T-helper 1 cell (primary cell): ENCODE measurements around the gene CS.
"Not testable (repeated sequence)": the region's sequence is repeated elsewhere in the genome, so short reads cannot be mapped to it uniquely, and the experiment has no call there.

Source experiments
- DNase-seq, 5 donors: peaks; one replicate each; pipeline ENCODE4 v3.0.0-alpha.2; 2012 to 2020

CS gene

GRCh38 chr12:56317675-56318074 is 17.5 kb upstream of the CS start:
- DNase-seq: no peak

- peak; percentile 82 to 95 (median 91) for DNase-seq
Observed at GRCh38 chr12:56315622-56316473, 15.7 kb upstream of the CS start, which contains the start of gene CNPY2. TSS of gene CNPY2 (minus strand) at chr12:56315988. CDS start at chr12:56315217, 771 bp downstream.

GRCh38 chr12:56315249-56315621 is 15.1 kb upstream of the CS start:
- DNase-seq: no peak

- DNase-seq: no peak
Observed at GRCh38 chr12:56311003-56311402, 10.9 kb upstream of the CS start.

GRCh38 chr12:56308714-56309113 is 8.6 kb upstream of the CS start:
- DNase-seq: no peak

GRCh38 chr12:56307221-56307965 is 7.3 kb upstream of the CS start:
- DNase-seq: no peak

- DNase-seq: no peak
Observed at GRCh38 chr12:56304872-56305590, 4.9 kb upstream of the CS start.

- DNase-seq: no peak
Observed at GRCh38 chr12:56304276-56304675, 4.1 kb upstream of the CS start.

- no peak for DNase-seq
Observed at GRCh38 chr12:56300644-56301464, 724 bp upstream of the CS start.

- peak in 4 of 5 donors; percentile 3 to 43 (median 20) for DNase-seq
Observed at GRCh38 chr12:56299308-56299852, 750 bp downstream of the CS start.

- no peak for DNase-seq
Observed at GRCh38 chr12:56298828-56299227, 1.3 kb downstream of the CS start.

GRCh38 chr12:56297400-56297799 is 2.7 kb downstream of the CS start:
- DNase-seq: no peak

- DNase-seq: no peak
Observed at GRCh38 chr12:56296295-56296694, 3.8 kb downstream of the CS start.

- no peak for DNase-seq
Observed at GRCh38 chr12:56293795-56294194, 6.3 kb downstream of the CS start.

GRCh38 chr12:56288705-56289387 is 11.3 kb downstream of the CS start:
- DNase-seq: no peak

GRCh38 chr12:56286044-56286830 is 13.9 kb downstream of the CS start:
- no peak for DNase-seq

- DNase-seq: not testable (repeated sequence)
Observed at GRCh38 chr12:56284263-56284662, 15.9 kb downstream of the CS start.

GRCh38 chr12:56282579-56282978 is 17.6 kb downstream of the CS start:
- DNase-seq: no peak

GRCh38 chr12:56282030-56282429 is 18.1 kb downstream of the CS start:
- DNase-seq: no peak

GRCh38 chr12:56280849-56281248 is 19.3 kb downstream of the CS start:
- no peak for DNase-seq

GRCh38 chr12:56278905-56279304 is 21.2 kb downstream of the CS start:
- no peak for DNase-seq
